Parathyroid adenoma (tissue), 2 donors: ENCODE measurements around the gene PCBD1.

Experiments
- H2AFZ ChIP-seq: fragments of 300-600 bp; sonication (generic); one replicate; pipeline ENCODE4 v1.7.0; 2017; ENCODE audit warnings: antibody characterized with exemption, mild to moderate bottlenecking
- H3K27ac ChIP-seq: fragments of 300-600 bp; sonication (generic); one replicate; pipeline ENCODE4 v1.7.0; 2017
- H3K27me3 ChIP-seq: fragments of 300-600 bp; sonication (generic); one replicate; pipeline ENCODE4 v1.7.0; 2017; ENCODE audit warnings: low read length; ENCODE audit not compliant: control insufficient read depth, insufficient read depth
- H3K36me3 ChIP-seq: fragments of 300-600 bp; sonication (generic); one replicate; pipeline ENCODE4 v1.7.0; 2017; ENCODE audit warnings: low read length; ENCODE audit not compliant: control insufficient read depth, insufficient read depth
- H3K4me1 ChIP-seq: fragments of 300-600 bp; sonication (generic); one replicate; pipeline ENCODE4 v1.7.0; 2017; ENCODE audit warnings: control low read depth
- H3K4me2 ChIP-seq: fragments of 300-600 bp; sonication (generic); one replicate; pipeline ENCODE4 v1.7.0; 2017; ENCODE audit warnings: low read length
- H3K4me3 ChIP-seq: fragments of 300-600 bp; sonication (generic); one replicate; pipeline ENCODE4 v1.7.0; 2017; ENCODE audit warnings: low read depth, low read length
- H3K79me2 ChIP-seq: fragments of 300-600 bp; sonication (generic); one replicate; pipeline ENCODE4 v1.7.0; 2017; ENCODE audit warnings: control low read depth
- H3K9ac ChIP-seq: fragments of 300-600 bp; sonication (generic); one replicate; pipeline ENCODE4 v1.7.0; 2017; ENCODE audit warnings: mild to moderate bottlenecking
- H3K9me3 ChIP-seq: fragments of 300-600 bp; sonication (generic); one replicate; pipeline ENCODE4 v1.7.0; 2017; ENCODE audit warnings: low read length; ENCODE audit not compliant: control insufficient read depth
- CTCF ChIP-seq: fragments of 300-600 bp; sonication (generic); IDR thresholded peaks from one replicate; pipeline ENCODE4 v1.7.0; 2017; ENCODE audit warnings: antibody characterized with exemption, mild to moderate bottlenecking
- donor health status: primary hyperparathyroidism.

The PCBD1 gene

GRCh38 chr10:70843776-70844489 lies 44.4 kb downstream of the PCBD1 start:
- H3K27me3 ChIP-seq, result no peaks in the 10 kb centered on the region
- no peak overlapping the region for H2AFZ ChIP-seq
- H3K4me2 ChIP-seq, result no peak overlapping the region
- peaks cover 6% of the 10 kb centered on the region for H3K79me2 ChIP-seq
- H3K9ac ChIP-seq, result no peak overlapping the region
- peaks cover 9% of the 10 kb centered on the region for H3K4me1 ChIP-seq
- TF ChIP-seq CTCF, result no peak
- no peaks in the 10 kb centered on the region for H3K9me3 ChIP-seq
- no peak overlapping the region for H3K27ac ChIP-seq
- no peaks in the 10 kb centered on the region for H3K36me3 ChIP-seq
- no peak overlapping the region for H3K4me3 ChIP-seq

- peaks cover 9% of the 10 kb centered on the region for H3K4me1 ChIP-seq
- no peak for TF ChIP-seq CTCF
- no peak overlapping the region for H3K4me2 ChIP-seq
- no peak overlapping the region for H3K9ac ChIP-seq
- H3K36me3 ChIP-seq, result no peaks in the 10 kb centered on the region
- peaks cover 6% of the 10 kb centered on the region for H3K79me2 ChIP-seq
- H2AFZ ChIP-seq, result no peak overlapping the region
- no peaks in the 10 kb centered on the region for H3K27me3 ChIP-seq
- H3K4me3 ChIP-seq, result no peak overlapping the region
- no peaks in the 10 kb centered on the region for H3K9me3 ChIP-seq
- no peak overlapping the region for H3K27ac ChIP-seq
These were observed 45.0 kb downstream of the PCBD1 start for GRCh38 chr10:70843333-70843732.

- no peak overlapping the region for H3K9ac ChIP-seq
- H3K27me3 ChIP-seq, result no peaks in the 10 kb centered on the region
- H3K9me3 ChIP-seq, result no peaks in the 10 kb centered on the region
- H3K4me2 ChIP-seq, result no peak overlapping the region
- H3K79me2 ChIP-seq, result peaks cover 16% of the 10 kb centered on the region
- H3K4me3 ChIP-seq, result no peak overlapping the region
- no peak overlapping the region for H3K27ac ChIP-seq
- no peaks in the 10 kb centered on the region for H3K36me3 ChIP-seq
- no peak overlapping the region for H2AFZ ChIP-seq
- H3K4me1 ChIP-seq, result peaks cover 9% of the 10 kb centered on the region
- TF ChIP-seq CTCF, result no peak
These were observed 47.5 kb downstream of the PCBD1 start for GRCh38 chr10:70840836-70841235.

- Histone ChIP-seq H3K36me3 (no peaks in the 10 kb centered on the region), H2AFZ (no peak overlapping the region), H3K4me3 (no peak overlapping the region), H3K27me3 (no peaks in the 10 kb centered on the region), H3K79me2 (peaks cover 20% of the 10 kb centered on the region), H3K9ac (no peak overlapping the region), H3K9me3 (no peaks in the 10 kb centered on the region), H3K27ac (no peak overlapping the region), H3K4me1 (peaks cover 2% of the 10 kb centered on the region), H3K4me2 (no peak overlapping the region)
- no peak for TF ChIP-seq CTCF
These were observed 50.0 kb downstream of the PCBD1 start for GRCh38 chr10:70838270-70838805.

- Histone ChIP-seq H2AFZ (no peak overlapping the region), H3K9ac (no peak overlapping the region), H3K4me1 (no peaks in the 10 kb centered on the region), H3K27me3 (no peaks in the 10 kb centered on the region), H3K79me2 (peaks cover 20% of the 10 kb centered on the region), H3K9me3 (no peaks in the 10 kb centered on the region), H3K27ac (no peak overlapping the region), H3K4me2 (no peak overlapping the region), H3K36me3 (no peaks in the 10 kb centered on the region), H3K4me3 (no peak overlapping the region)
- no peak for TF ChIP-seq CTCF
These were observed 50.7 kb downstream of the PCBD1 start for GRCh38 chr10:70837660-70838059.
